Muscle layer of colon (tissue), 2 donors: ENCODE measurements around the gene CAMSAP1.

Source experiments
- H3K27ac ChIP-seq: one replicate; pipeline ENCODE4 v1.7.0; 2013; ENCODE audit warnings: low read depth, mild to moderate bottlenecking, low read length, moderate library complexity
- H3K27me3 ChIP-seq, 2 donors: one replicate each; pipeline ENCODE4 v1.7.0; 2013; ENCODE audit warnings: low read length in 2 of 2, mild to moderate bottlenecking in 2 of 2; ENCODE audit not compliant: insufficient read depth in 2 of 2, control insufficient read depth in 1 of 2
- H3K36me3 ChIP-seq: one replicate; pipeline ENCODE4 v1.7.0; 2013; ENCODE audit warnings: mild to moderate bottlenecking, low read length; ENCODE audit not compliant: insufficient read depth
- H3K4me1 ChIP-seq: one replicate; pipeline ENCODE4 v1.7.0; 2013; ENCODE audit warnings: mild to moderate bottlenecking, low read length; ENCODE audit not compliant: insufficient read depth
- H3K4me3 ChIP-seq, 2 donors: one replicate each; pipeline ENCODE4 v1.7.0; 2013; ENCODE audit warnings: low read length in 2 of 2, low read depth in 1 of 2, mild to moderate bottlenecking in 1 of 2, moderate library complexity in 1 of 2
- H3K9ac ChIP-seq: one replicate; pipeline ENCODE4 v1.7.0; 2013; ENCODE audit warnings: low read length
- H3K9me3 ChIP-seq: one replicate; pipeline ENCODE4 v1.7.0; 2013; ENCODE audit warnings: mild to moderate bottlenecking, low read length
- donor health status: abdominal sarcoma.
- donor health status: Adenocarcinoma of cecum.

CAMSAP1 gene

DNA sequence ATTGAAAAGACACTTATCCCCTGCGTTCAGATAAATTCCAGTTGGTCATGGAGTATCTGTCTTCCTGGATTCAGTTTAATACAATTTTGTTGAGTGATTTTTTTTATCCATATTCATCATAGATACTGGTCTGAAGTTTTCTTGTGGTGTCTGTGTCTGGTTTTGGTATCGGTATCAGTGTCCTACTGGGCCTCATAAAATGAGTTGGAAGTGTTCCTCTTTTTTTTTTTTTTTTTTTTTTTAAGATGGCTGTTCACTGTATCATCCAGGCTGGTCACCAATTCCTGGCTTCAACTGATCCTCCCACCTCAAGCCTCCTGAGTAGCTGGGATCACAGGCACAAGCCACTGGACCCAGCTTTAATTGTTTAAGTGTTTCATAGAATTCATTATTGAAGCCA is 2.9 kb upstream of the CAMSAP1 start:
- H3K4me3 ChIP-seq, result no peak overlapping the region
- peaks cover 34% of the 10 kb centered on the region for H3K36me3 ChIP-seq

DNA sequence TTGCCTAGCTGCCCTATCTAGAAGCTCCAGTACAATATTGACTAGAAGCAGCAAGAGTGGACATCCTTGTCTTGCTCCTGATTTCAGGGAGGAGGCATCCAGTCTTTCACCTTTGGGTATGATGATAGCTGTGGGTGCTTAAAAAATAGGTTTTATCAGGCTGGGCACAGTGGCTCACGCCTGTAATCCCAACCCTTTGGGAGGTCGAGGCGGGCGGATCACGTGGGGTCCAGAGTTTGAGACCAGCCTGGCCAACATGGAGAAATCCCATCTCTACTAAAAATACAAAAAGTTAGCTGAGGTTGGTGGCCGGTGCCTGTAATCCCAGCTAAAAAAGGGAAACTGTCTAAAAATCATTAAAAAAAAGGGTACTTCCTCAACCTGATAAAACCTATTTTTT is 2.0 kb upstream of the CAMSAP1 start:
- Histone ChIP-seq H3K9ac (no peak overlapping the region), H3K4me3 (peak overlapping the region in 1 of 2 donors; percentile 68), H3K27ac (no peak overlapping the region)

More for the DNA sequence above, 2.9 kb upstream of the CAMSAP1 start:
- Histone ChIP-seq H3K27ac (no peak overlapping the region), H3K9me3 (peaks cover 5% of the 10 kb centered on the region), H3K4me1 (peaks cover 24% of the 10 kb centered on the region), H3K9ac (no peak overlapping the region), H3K27me3 (no peaks in the 10 kb centered on the region)

DNA sequence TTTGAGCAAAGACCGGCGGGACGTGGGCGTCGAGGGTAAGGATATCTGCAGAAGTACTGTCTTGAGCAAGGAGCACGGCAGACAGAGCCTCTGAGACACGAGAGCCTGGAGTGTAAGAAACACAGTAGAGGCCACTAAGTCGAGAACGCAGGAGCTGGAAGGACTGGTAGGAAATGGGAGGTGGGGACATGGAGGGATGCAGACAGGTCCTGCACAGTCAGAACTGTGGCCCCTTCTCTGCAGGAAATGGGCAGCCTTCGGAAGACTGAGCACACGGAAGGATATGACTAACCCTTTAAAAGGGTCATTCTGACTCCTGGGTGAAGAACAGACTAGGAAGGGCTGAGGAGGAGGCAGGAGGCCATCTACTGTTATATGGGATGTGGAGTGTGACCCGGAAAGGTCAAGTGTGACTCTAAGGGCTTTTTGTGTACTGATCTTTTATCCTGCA is 1.4 kb upstream of the CAMSAP1 start:
- Histone ChIP-seq H3K9ac (no peak overlapping the region), H3K4me3 (peak overlapping the region; percentile 67 to 68), H3K27ac (no peak overlapping the region)

More for the DNA sequence above, 2.0 kb upstream of the CAMSAP1 start:
- H3K9me3 ChIP-seq, result no peaks in the 10 kb centered on the region
- peaks cover 28% of the 10 kb centered on the region for H3K4me1 ChIP-seq
- peaks cover 26% of the 10 kb centered on the region for H3K36me3 ChIP-seq
- no peaks in the 10 kb centered on the region for H3K27me3 ChIP-seq

DNA sequence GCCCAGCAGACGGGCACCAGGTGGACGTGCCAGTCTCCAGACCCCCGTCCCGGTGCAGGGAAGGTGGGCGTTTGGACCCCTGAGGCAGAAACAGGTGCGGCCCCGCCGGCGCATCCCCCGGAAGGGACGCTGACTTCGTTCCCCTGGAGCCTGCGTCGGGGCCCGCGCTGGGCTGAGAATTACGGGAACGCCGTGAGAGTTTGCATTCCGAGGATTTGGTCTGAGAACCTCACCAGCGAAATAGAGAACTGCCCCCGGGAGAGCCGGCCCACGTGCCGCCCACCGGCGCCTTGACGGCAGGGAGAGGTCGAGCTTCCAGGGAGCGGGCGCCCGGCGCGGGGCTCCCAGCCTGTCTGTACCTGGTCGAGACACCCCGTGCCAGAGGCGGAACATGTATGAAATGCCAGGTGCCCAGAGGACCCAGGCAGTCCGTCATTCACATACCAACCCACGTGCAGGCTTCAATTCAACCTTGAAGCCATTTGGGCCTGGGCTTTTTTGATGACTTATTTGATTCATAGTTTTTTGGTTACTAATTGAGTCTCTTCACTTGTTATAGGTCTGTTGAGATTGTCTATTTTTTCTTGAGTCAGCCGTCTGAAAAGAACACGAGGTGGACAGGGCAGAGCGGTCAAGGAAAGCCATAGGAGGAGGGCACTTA is 877 bp upstream of the CAMSAP1 start:
- H3K9ac ChIP-seq, result no peak overlapping the region
- H3K4me3 ChIP-seq, result peak overlapping the region; percentile 67 to 68
- H3K27me3 ChIP-seq, result no peaks in the 10 kb centered on the region
- H3K27ac ChIP-seq, result peak overlapping the region; percentile 46
- H3K9me3 ChIP-seq, result no peaks in the 10 kb centered on the region
- peaks cover 18% of the 10 kb centered on the region for H3K36me3 ChIP-seq
- peaks cover 28% of the 10 kb centered on the region for H3K4me1 ChIP-seq

More for the DNA sequence above, 1.4 kb upstream of the CAMSAP1 start:
- peaks cover 28% of the 10 kb centered on the region for H3K4me1 ChIP-seq
- H3K9me3 ChIP-seq, result no peaks in the 10 kb centered on the region
- no peaks in the 10 kb centered on the region for H3K27me3 ChIP-seq
- peaks cover 24% of the 10 kb centered on the region for H3K36me3 ChIP-seq

DNA sequence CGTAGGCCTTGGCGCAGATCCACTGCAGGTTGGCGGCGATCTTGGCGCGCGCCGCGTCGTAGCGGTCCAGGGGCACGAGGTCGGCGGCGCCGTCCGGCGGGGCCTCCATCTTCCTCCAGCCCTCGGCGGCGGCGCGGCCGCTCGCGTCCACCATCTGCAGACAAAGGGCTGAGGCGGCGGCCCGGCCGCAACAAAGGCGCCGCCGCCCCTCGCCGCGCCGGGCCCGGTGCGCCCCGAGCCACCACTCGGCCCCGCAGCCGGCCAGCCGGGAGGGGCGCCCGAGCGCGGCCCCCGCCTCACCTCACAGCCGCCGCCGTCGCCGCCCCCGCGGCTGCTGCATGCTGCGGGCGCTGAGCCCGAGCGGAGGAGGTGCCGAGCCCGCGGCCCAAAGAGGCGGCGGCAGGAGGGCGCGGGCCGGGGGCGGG is 328 bp downstream of the CAMSAP1 start:
- Histone ChIP-seq H3K36me3 (peaks cover 13% of the 10 kb centered on the region), H3K9me3 (no peaks in the 10 kb centered on the region), H3K27ac (no peak overlapping the region), H3K9ac (no peak overlapping the region), H3K4me3 (no peak overlapping the region), H3K27me3 (no peaks in the 10 kb centered on the region), H3K4me1 (peaks cover 28% of the 10 kb centered on the region)

DNA sequence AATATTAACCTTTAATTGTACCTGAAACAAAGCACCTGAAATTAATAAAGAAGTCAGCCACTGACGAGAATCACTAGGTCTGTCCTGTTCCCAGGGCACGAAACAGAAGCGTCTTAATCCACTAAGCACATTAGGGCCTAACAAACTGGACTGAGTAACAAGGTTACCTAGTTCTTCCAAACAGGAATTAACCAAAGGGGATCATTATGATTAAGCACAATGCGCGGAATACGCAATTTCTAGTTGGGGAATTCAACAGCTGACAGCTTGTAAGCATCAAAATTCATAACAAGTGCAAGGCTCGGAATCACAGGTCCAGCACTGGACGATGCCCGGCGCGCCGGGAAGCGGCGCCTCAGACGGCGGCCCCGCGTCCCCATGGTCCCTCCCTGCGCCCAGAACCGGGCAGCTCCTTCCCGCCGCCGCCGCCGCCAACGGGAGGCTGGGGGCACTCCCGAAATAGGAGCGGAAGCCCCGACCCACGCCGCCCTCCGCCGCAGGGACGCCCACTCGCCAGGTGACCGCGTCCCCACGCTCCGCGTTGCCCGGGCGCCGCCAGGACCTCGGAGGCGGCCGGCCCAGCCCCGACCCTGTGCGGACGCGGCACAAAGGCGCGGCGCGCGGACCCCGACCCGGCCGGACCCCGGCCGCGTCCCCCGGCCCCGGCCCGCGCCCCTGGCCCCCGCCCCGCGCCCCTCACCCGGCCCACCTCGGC is 898 bp downstream of the CAMSAP1 start:
- H3K27ac ChIP-seq, result peak overlapping the region; percentile 42
- peaks cover 9% of the 10 kb centered on the region for H3K36me3 ChIP-seq
- H3K4me3 ChIP-seq, result peak overlapping the region; percentile 48 to 60
- H3K9me3 ChIP-seq, result no peaks in the 10 kb centered on the region
- H3K4me1 ChIP-seq, result peaks cover 28% of the 10 kb centered on the region
- H3K9ac ChIP-seq, result peak overlapping the region; percentile 36
- no peaks in the 10 kb centered on the region for H3K27me3 ChIP-seq

DNA sequence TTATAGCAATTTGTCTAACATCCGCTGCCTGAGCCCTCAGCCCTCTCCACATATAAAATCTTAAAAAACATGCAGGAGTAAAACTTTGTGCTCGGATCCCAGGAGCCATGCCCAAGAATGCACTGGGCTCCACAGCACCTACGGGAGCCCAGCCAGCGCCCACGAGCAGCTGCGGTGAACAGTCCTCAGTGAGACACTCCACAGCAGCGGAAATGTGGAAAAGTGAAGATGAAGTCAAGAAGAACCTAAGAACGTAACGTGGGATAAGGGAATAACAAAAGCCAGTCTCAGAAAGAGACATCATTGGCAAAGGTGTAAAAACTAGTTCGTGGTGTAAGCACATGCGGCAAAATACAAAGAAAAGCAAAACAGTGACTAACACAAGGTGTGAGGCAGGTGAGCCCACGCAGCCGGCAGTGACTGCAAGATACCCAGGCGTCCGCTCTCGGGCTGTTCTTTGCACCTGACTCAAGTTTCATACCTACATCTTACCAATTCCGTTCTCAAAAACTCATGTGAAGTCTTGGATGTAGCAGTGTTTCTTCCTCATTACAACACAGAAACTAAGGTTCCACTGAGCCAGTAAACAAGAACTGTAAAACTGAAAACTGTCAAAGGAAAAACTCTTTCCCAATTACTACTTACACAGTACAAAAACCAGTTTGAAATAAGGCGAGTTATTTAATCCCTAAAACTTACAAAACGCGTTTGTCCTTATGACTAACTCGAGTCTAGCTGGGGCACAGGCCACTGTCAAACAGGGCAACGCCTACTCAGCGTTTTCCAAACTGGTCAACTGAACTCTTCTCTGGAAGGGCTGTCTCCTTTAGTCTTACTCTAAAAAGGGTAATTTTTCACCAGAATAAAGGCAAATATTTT is 1.7 kb downstream of the CAMSAP1 start:
- H3K4me3 ChIP-seq, result peak overlapping the region; percentile 48 to 60
- H3K36me3 ChIP-seq, result peaks cover 1% of the 10 kb centered on the region
- H3K9ac ChIP-seq, result peak overlapping the region; percentile 36
- peaks cover 28% of the 10 kb centered on the region for H3K4me1 ChIP-seq
- peak overlapping the region; percentile 42 for H3K27ac ChIP-seq
- H3K27me3 ChIP-seq, result no peaks in the 10 kb centered on the region
- no peaks in the 10 kb centered on the region for H3K9me3 ChIP-seq

DNA sequence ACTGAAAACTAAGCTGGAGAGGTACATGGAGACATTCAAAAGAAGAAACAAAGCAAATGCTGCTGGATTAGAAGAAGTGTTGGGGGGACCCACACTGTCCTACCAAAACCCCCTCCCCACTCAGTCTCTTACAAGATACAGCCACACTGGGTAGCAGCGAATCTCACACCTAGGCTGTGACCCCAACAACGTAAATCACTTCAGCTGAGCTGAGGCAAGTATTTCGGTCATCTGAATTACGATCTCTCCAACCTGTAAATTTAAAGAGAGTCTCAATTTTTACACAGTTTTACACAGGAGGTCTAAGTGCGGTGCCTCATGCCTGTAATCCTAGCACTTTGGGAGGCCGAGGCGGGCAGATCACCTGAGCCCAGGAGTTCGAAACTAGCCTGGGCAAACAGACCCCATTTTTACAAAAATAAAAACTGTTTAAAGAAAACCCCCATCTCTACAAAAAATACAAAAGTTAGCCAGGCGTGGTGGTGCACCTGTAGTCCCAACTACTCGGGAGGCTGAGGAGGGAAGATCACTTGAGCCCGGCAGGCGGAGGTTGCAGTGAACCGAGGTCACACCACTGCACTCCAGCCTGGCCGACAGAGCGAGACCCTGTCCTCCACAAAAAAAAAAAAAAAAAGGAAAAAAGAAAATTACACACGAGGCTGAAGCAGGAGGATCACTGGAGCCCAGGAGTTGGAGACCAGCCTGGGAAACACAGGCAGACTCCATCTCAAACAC is 3.4 kb downstream of the CAMSAP1 start:
- no peak overlapping the region for H3K4me3 ChIP-seq

DNA sequence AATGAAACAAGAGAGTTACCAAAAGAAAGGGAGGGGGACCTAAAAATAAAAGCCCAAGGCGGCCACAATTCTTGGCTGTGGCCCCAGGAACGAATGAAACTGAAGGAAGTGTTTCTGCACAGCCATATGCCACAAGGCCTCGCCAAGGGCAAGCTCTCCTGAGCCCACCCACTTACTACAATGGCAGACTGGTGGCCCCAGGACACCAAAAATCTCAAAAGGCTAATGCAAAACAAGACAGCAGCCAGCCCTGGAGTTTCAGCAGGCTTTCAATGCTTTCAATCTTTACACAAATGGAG is 4.0 kb downstream of the CAMSAP1 start:
- Histone ChIP-seq H3K36me3 (no peaks in the 10 kb centered on the region), H3K4me1 (peaks cover 15% of the 10 kb centered on the region), H3K27ac (no peak overlapping the region), H3K9ac (no peak overlapping the region), H3K4me3 (no peak overlapping the region), H3K9me3 (no peaks in the 10 kb centered on the region), H3K27me3 (no peaks in the 10 kb centered on the region)

More for the DNA sequence above, 3.4 kb downstream of the CAMSAP1 start:
- Histone ChIP-seq H3K27ac (no peak overlapping the region), H3K9me3 (no peaks in the 10 kb centered on the region), H3K27me3 (no peaks in the 10 kb centered on the region), H3K4me1 (peaks cover 22% of the 10 kb centered on the region), H3K36me3 (no peaks in the 10 kb centered on the region), H3K9ac (no peak overlapping the region)

DNA sequence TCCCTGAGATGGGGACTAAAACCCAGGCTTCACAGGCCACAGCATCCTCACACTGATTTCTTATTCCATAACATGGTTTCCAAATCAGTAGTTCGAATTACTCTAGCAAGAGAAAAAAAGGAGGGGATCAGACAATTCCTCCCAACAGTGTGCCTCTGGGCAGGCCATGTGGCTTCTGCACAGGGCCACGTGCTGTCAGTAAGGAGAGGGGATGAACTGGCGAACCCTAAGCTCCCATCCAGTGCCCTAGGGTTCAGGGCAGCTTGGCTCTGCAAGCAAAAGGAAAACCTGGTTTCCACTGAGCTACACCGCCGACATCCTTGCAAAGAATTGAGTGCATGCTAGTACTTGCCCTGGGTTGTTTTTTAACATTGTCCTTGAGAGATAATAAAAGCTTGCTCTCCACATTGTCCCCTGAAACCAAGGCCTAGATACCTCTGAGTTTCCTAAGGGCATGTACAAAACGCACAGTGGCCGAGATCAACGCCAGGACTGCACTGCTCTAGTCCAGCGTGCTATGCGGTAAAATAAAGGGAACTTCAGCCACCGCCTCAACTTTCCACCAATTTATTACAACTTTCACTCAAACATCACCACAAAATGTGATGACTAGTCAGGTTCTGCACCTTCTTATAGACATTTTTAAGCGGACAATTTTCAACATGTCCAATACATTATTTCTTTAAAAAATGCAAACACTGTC is 4.5 kb downstream of the CAMSAP1 start:
- Histone ChIP-seq H3K9me3 (no peaks in the 10 kb centered on the region), H3K36me3 (no peaks in the 10 kb centered on the region), H3K9ac (no peak overlapping the region), H3K4me3 (no peak overlapping the region), H3K4me1 (peaks cover 14% of the 10 kb centered on the region), H3K27ac (no peak overlapping the region), H3K27me3 (no peaks in the 10 kb centered on the region)
